A549 (cell line): Measurements from ENCODE around the gene TMEM266.

Source experiments
- CTCF ChIP-seq: fragments of >200 bp; sonication (Bioruptor Twin); formaldehyde crosslinking; IDR thresholded peaks from 3 replicates; pipeline ENCODE4 v1.5.1; 2016
- ELK1 ChIP-seq: fragments of 150-350 bp; IDR thresholded peaks from 2 replicates; pipeline ENCODE4 v1.6.1; 2014; ENCODE audit warnings: low read depth, mild to moderate bottlenecking, low read length
- POLR2A ChIP-seq: IDR thresholded peaks from 2 replicates; pipeline ENCODE4 v1.6.1; 2012; ENCODE audit warnings: mild to moderate bottlenecking, low read length

- TF ChIP-seq POLR2A = no peak
- no peak for TF ChIP-seq ELK1
- no peak for TF ChIP-seq CTCF
Observed at GRCh38 chr15:76181705-76182107, 121.9 kb downstream of the TMEM266 start.
